ENCODE measurements around the gene SIAH2.

GRCh38 chr3:150806185-150806835 lies 43.3 kb upstream of the SIAH2 start:
- TF ChIP-seq CTCF (IDR thresholded peaks at IDR 0.05), result no peak
- no peak for TF ChIP-seq ZFX (IDR thresholded peaks at IDR 0.05; ENCODE audit: borderline replicate concordance)
